GM12878 (cell line): ENCODE results near the gene TMEM235.
"Not testable (repeated sequence)": the region's sequence is repeated elsewhere in the genome, so short reads cannot be mapped to it uniquely, and the experiment has no call there.

Experiments used
- ASH2L ChIP-seq: fragments of 300-600, 200-600 bp; sonication (generic); IDR thresholded peaks from 2 replicates; pipeline ENCODE4 v1.6.1; 2017; ENCODE audit warnings: low read depth, mild to moderate bottlenecking, borderline replicate concordance
- CBFB ChIP-seq: IDR thresholded peaks from 2 replicates; pipeline ENCODE4 v1.6.1; 2016; ENCODE audit warnings: antibody characterized with exemption, low read depth
- EGR1 ChIP-seq, 2 experiments: IDR thresholded peaks; 1 replicate in 1 of 2; 2 replicates in 1 of 2; pipeline ENCODE4 v1.6.1; 2011 to 2012; ENCODE audit warnings: low read depth in 2 of 2, low read length in 2 of 2, borderline replicate concordance in 1 of 2, mild to moderate bottlenecking in 1 of 2, moderate library complexity in 1 of 2
- EZH2 ChIP-seq: IDR thresholded peaks from 2 replicates; pipeline ENCODE4 v1.6.1; 2012; ENCODE audit warnings: low read depth, mild to moderate bottlenecking, control low read depth, inconsistent platforms, low read length, borderline replicate concordance; ENCODE audit not compliant: control insufficient read depth
- GATAD2B ChIP-seq: fragments of 450-650 bp; conservative IDR thresholded peaks from 2 replicates; pipeline ENCODE4 v1.6.1; 2017; ENCODE audit warnings: low read depth, mild to moderate bottlenecking, moderate library complexity
- HSF1 ChIP-seq: fragments of 150-350 bp; IDR thresholded peaks from 2 replicates; pipeline ENCODE4 v1.6.1; 2014; ENCODE audit warnings: mild to moderate bottlenecking, low read depth, low read length
- JUND ChIP-seq: IDR thresholded peaks from 2 replicates; pipeline ENCODE4 v1.6.1; 2012; ENCODE audit warnings: low read depth, mild to moderate bottlenecking, low read length, improper control_type of control experiment, moderate library complexity
- MAX ChIP-seq: IDR thresholded peaks from 2 replicates; pipeline ENCODE4 v1.6.1; 2012; ENCODE audit warnings: low read depth, low read length, improper control_type of control experiment
- NFYB ChIP-seq: IDR thresholded peaks from 2 replicates; pipeline ENCODE4 v1.6.1; 2011; ENCODE audit warnings: low read depth, mild to moderate bottlenecking, low read length, improper control_type of control experiment, moderate library complexity; ENCODE audit not compliant: insufficient read depth
- POLR2A ChIP-seq: IDR thresholded peaks from 2 replicates; pipeline ENCODE4 v1.6.1; 2011; ENCODE audit warnings: low read depth, mild to moderate bottlenecking, low read length
- REST ChIP-seq: IDR thresholded peaks from 2 replicates; pipeline ENCODE4 v1.6.1; 2012; ENCODE audit warnings: mild to moderate bottlenecking, low read depth, low read length
- SUPT20H ChIP-seq: IDR thresholded peaks from 2 replicates; pipeline ENCODE4 v1.6.1; 2011; ENCODE audit warnings: low read depth, mild to moderate bottlenecking, low read length, moderate library complexity, borderline replicate concordance; ENCODE audit not compliant: control insufficient read depth
- TAF1 ChIP-seq: IDR thresholded peaks from 2 replicates; pipeline ENCODE4 v1.6.1; 2011; ENCODE audit warnings: mild to moderate bottlenecking, low read depth, low read length, borderline replicate concordance
- TF ChIP-seq, protein P1 (sequence below), 3 experiments: IDR thresholded peaks in 2 of 3; conservative IDR thresholded peaks in 1 of 3; 2 replicates each; pipeline ENCODE4 v1.5.1; 2011; ENCODE audit warnings: low read depth in 3 of 3, low read length in 3 of 3, mild to moderate bottlenecking in 3 of 3, control low read depth in 2 of 3, moderate library complexity in 2 of 3, inconsistent platforms in 1 of 3, mixed read lengths in 1 of 3; ENCODE audit not compliant: control insufficient read depth in 2 of 3, insufficient read depth in 1 of 3; ENCODE audit errors: extremely low read depth in 1 of 3

- not testable (repeated sequence) for TF ChIP-seq ASH2L; NFYB; EGR1 (IDR thresholded peaks at IDR 0.05; ENCODE audit: borderline replicate concordance in 1 of 2, low read depth in 2 of 2, low read length in 2 of 2); GATAD2B; EZH2; MAX; POLR2A; REST; JUND; SUPT20H; CBFB; HSF1; TAF1
- TF ChIP-seq, protein P1, sequence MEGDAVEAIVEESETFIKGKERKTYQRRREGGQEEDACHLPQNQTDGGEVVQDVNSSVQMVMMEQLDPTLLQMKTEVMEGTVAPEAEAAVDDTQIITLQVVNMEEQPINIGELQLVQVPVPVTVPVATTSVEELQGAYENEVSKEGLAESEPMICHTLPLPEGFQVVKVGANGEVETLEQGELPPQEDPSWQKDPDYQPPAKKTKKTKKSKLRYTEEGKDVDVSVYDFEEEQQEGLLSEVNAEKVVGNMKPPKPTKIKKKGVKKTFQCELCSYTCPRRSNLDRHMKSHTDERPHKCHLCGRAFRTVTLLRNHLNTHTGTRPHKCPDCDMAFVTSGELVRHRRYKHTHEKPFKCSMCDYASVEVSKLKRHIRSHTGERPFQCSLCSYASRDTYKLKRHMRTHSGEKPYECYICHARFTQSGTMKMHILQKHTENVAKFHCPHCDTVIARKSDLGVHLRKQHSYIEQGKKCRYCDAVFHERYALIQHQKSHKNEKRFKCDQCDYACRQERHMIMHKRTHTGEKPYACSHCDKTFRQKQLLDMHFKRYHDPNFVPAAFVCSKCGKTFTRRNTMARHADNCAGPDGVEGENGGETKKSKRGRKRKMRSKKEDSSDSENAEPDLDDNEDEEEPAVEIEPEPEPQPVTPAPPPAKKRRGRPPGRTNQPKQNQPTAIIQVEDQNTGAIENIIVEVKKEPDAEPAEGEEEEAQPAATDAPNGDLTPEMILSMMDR (IDR thresholded peaks at IDR 0.05 in 2 of 3, conservative IDR thresholded peaks at IDR 0.05 in 1 of 3; ENCODE audit: control insufficient read depth in 2 of 3, extremely low read depth in 1 of 3, insufficient read depth in 1 of 3, low read depth in 3 of 3, low read length in 3 of 3), result not testable (repeated sequence)
Observed at GRCh38 chr17:78253636-78253945, 22.2 kb downstream of the TMEM235 start.
